Smooth muscle cell of the pulmonary artery (primary cell): ENCODE data around the gene FBXW9. TPM values are rescaled to one million over a fixed set of nuclear protein-coding genes. Genes with fewer than 3 reads are reported as not detected.

ENCODE experiments used
- total RNA-seq: library from RNA; depleted of rRNA; stranded (reverse); fragments of >200 nt; gene quantifications from 2 replicates; pipeline ENCODE4 v1.2.3, GENCODE V29; 2014

Gene FBXW9
- 5.5 and 6.4 TPM in 2 replicates for total RNA-seq

GRCh38 chr19:12696366-12697335, at the start of gene FBXW9:
Gene FBXW9 (minus strand): TSS chr19:12696631. CDS start chr19:12696581, 50 bp downstream.

GRCh38 chr19:12736995-12737834, 40.8 kb upstream of the FBXW9 start, which contains the start of gene GET3:
Gene GET3 (plus strand): TSS chr19:12737497. CDS start chr19:12737506, 9 bp downstream.

GRCh38 chr19:12723641-12724426, 27.4 kb upstream of the FBXW9 start, which contains the start of gene TNPO2:
Gene TNPO2 (minus strand): TSS chr19:12723932. CDS start chr19:12720977, 2,955 bp downstream.

GRCh38 chr19:12687496-12688196, 8.8 kb downstream of the FBXW9 start, which contains the start of gene GNG14:
Gene GNG14 (plus strand): TSS chr19:12687998. CDS start chr19:12688049, 51 bp downstream.

DNA sequence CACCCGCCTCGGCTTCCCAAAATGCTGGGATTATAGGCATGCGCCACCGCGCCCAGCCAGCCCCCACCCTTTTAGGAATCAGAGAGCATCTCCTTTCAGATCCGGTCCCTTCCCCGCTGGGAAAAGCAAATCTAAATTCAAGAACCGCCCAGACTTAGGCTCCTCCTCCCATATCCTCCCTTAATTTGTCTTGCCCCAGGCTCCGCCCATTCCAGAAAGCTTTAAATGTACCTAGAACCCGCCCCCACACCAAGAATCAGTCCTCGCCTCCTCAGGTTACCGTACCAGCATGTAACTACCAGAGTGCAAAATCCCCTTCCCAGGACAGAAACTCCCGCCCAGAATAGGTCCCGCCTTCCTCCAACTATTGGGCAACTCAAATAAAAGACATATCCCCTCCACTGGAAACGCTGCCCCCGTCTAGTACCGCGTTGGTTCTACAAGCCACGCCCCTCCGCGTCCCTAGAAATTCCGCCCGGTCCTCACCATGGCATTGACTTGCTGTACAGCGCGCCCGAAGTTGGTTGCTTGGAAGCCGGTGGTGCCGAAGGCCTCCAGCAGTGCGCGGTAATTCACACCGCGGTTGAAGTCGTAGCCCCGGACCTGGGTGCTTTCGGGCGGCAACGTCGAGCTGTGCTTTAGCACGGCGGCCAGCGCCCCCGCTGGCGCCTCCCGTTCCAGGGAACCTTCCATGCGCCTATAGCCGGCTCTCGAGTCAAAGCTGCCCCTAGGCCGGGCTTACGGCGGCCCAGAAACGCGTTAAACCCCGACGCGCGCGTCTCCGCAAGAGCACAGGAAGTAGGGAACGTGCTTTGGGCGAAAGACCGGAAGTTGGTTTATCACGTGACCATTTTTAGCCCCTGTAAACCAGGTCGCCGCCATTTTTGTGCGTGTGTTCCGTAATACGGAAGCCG, 15.1 kb downstream of the FBXW9 start, which contains the start of gene DHPS:
Gene DHPS, minus strand, starts transcription at position 807 of the 914 bp plus-strand sequence. Its CDS starts 114 bp downstream, at position 693.

DNA sequence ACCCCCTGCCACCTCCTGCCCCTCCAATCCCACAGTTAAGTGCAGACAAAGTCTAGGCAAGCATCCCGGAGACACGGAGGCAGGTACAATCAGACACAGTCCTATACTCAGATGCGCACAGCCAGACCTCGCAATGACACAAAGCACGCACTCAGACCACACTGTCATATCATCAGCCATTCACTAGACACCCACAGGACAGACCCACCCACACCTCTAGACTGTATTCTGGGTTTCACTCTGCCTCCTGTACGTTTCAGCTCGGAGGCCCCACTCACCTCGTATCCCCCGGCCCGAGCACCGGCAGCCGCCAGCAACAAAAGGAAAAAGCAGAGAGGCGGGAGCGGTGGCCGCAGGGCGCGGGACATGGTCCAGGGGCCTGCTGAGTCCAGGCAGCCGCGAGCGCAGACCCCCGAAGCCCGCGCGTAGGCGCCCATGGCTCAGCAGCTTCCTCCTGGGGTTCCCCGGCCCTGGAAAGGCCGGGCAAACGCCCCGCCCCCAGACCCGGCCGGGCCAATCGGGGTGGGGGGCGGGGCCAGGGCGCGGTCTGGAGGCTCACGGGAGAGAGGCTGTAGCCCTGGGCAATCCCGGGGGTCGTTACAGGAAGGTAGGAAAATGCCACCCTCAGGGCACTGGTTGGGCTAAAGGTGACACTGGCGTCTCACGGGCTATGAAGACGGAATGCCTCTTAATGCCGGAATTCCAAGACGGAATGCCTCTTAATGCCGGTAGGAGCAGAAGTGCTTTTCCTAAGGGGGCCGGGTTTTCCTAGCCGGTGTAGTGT, 30.0 kb downstream of the FBXW9 start, which contains the start of the genes MAN2B1 and WDR83:
Gene MAN2B1, minus strand, starts transcription at position 478 of the 784 bp plus-strand sequence. Its CDS starts 41 bp downstream, at position 437.
Gene WDR83, plus strand, starts transcription at position 543 of the 784 bp plus-strand sequence. CDS start 2,984 bp downstream, outside the sequence.

Other genes starting within 250 kb of the FBXW9 start
- gene ZNF709, start 211.8 kb downstream of the FBXW9 start, total RNA-seq, result 2.3 and 3.5 TPM in 2 replicates
- 7.4 and 8.5 TPM in 2 replicates for gene ZNF564, start 145.1 kb downstream of the FBXW9 start, total RNA-seq
- gene ZNF490, start 85.8 kb downstream of the FBXW9 start, total RNA-seq, result 7.3 and 9.6 TPM in 2 replicates
- 13.7 and 15.4 TPM in 2 replicates for gene ZNF791, start 85.7 kb downstream of the FBXW9 start, total RNA-seq
- 60.0 and 60.9 TPM in 2 replicates for gene MAN2B1, start 29.9 kb downstream of the FBXW9 start, total RNA-seq
- 8.8 and 9.8 TPM in 2 replicates for gene WDR83, start 29.8 kb downstream of the FBXW9 start, total RNA-seq
- 58.8 and 66.5 TPM in 2 replicates for gene DHPS, start 14.8 kb downstream of the FBXW9 start, total RNA-seq
- gene GNG14, start 8.6 kb downstream of the FBXW9 start, total RNA-seq, result not detected in 2 replicates
- gene TNPO2, start 27.3 kb upstream of the FBXW9 start, total RNA-seq, result 50.6 and 71.6 TPM in 2 replicates
- 78.1 and 93.8 TPM in 2 replicates for gene TRIR, start 38.1 kb upstream of the FBXW9 start, total RNA-seq
- 61.8 and 67.5 TPM in 2 replicates for gene GET3, start 40.9 kb upstream of the FBXW9 start, total RNA-seq
- gene BEST2, start 55.2 kb upstream of the FBXW9 start, total RNA-seq, result not detected in 2 replicates
- 18.5 and 26.7 TPM in 2 replicates for gene HOOK2, start 78.9 kb upstream of the FBXW9 start, total RNA-seq
- gene JUNB, start 94.9 kb upstream of the FBXW9 start, total RNA-seq, result 77.3 and 101 TPM in 2 replicates
- 188 and 217 TPM in 2 replicates for gene PRDX2, start 105.2 kb upstream of the FBXW9 start, total RNA-seq
- 0.13 TPM in 1 of 2 replicates, not detected in the other for gene THSD8, start 105.4 kb upstream of the FBXW9 start, total RNA-seq
- gene RNASEH2A, start 110.0 kb upstream of the FBXW9 start, total RNA-seq, result 8.8 and 9.9 TPM in 2 replicates
- gene RTBDN, start 137.9 kb upstream of the FBXW9 start, total RNA-seq, result not detected in 2 replicates
- gene MAST1, start 141.9 kb upstream of the FBXW9 start, total RNA-seq, result 0.07 and 0.36 TPM in 2 replicates
- gene DNASE2, start 184.8 kb upstream of the FBXW9 start, total RNA-seq, result 40.5 and 57.0 TPM in 2 replicates
- not detected in 2 replicates for gene KLF1, start 190.6 kb upstream of the FBXW9 start, total RNA-seq
- gene GCDH, start 194.5 kb upstream of the FBXW9 start, total RNA-seq, result 16.0 and 23.4 TPM in 2 replicates
- 0.07 and 0.23 TPM in 2 replicates for gene SYCE2, start 222.7 kb upstream of the FBXW9 start, total RNA-seq
- gene FARSA, start 237.1 kb upstream of the FBXW9 start, total RNA-seq, result 71.0 and 86.5 TPM in 2 replicates
- gene CALR, start 242.0 kb upstream of the FBXW9 start, total RNA-seq, result 1,777 and 1,839 TPM in 2 replicates
- 108 and 160 TPM in 2 replicates for gene RAD23A, start 249.2 kb upstream of the FBXW9 start, total RNA-seq